COLO668 (cell line): ENCODE results near the gene FCF1.

Source experiments
- DNase-seq: peaks from one replicate; lab custom pipeline; 2025; ENCODE audit not compliant: unreplicated experiment; lab: John Stamatoyannopoulos, UW

Gene FCF1, protein sequence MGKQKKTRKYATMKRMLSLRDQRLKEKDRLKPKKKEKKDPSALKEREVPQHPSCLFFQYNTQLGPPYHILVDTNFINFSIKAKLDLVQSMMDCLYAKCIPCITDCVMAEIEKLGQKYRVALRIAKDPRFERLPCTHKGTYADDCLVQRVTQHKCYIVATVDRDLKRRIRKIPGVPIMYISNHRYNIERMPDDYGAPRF

DNA sequence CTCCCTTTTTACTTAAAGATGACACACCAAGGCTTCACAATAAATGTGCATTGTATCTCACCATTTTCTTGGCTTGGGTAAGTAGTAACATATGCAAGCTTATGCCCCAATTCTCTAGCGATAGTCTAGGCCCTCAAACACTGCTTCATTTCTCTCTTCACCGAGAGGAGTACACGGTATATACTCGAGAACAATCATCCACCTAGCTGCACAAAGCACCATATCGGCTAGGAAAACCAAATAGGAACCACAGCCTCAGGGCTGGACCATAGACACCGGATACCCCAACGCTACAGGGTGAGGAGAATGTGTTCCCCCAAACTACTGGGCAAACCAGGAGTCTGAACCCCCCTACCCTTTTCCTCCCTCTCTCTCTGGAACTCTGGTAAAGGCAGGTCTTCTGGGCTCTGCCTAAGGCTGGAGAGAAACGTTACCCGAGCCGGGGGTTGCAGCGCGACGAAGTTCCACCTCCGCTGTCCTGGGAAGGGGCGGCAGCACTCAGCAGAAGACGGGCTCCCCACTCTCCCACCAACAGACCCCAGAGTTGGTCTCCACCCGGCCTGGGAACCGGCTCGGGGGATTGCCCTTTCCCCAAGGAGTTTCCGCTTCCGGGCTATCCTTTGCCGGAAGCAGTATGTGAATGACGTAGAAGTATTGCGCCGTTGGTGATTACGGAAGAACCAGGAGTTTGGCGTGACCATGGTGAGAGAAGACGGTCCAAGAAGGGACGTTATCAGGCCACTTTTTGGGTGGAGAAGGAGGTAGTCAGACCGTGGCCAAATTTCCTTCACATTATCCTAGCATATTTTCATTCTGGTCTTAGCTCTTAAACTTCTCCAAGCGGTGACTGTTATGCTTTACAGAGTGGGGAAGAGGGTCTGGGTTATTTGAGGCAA, at the start of gene FCF1, which contains the start of gene AREL1:
Gene FCF1 (plus strand): TSS at position 646 of the 896 bp plus-strand sequence. CDS start 54 bp downstream, at position 700.
Gene AREL1 (minus strand): TSS at position 582 of the 896 bp plus-strand sequence. CDS start 27,465 bp downstream, outside the sequence.
- no peak for DNase-seq

DNA sequence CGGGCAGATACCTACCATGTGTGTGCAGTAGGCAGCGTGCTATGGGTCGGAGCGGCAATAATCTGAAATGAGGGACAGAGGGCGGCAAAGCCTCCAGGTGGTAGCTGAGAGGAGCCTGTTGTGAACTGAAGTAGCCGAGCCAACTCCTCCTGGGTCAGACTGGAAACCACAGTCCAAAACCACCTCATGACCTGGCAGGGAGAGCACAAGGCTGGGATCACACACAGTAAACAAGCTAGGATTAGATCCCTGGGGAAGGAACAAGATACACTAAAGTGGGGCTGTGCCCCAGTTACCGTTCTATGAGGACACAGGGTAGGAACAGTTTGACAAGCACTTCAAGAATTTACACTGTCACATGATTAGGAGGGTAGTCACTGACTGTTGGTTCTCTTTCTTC, 49.1 kb upstream of the FCF1 start:
- no peak for DNase-seq

DNA sequence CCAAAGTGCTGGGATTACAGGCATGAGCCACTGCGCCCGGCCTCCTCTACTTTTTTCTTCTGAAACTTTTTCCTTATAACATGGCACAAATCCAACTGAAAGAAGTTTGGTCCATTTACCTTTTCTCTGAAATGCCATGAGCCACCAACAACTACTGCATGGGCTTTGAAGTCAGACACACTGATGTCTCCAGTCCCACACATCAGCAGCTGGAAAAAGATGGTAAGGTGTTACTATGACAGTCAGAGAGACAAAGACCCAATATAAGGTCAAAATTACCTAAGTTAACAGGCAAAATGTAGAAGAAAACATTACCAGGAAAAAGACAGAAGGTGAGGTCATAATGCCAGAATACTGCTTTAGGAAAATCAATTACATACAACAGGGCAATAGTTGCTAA, 48.2 kb upstream of the FCF1 start:
- DNase-seq: no peak

DNA sequence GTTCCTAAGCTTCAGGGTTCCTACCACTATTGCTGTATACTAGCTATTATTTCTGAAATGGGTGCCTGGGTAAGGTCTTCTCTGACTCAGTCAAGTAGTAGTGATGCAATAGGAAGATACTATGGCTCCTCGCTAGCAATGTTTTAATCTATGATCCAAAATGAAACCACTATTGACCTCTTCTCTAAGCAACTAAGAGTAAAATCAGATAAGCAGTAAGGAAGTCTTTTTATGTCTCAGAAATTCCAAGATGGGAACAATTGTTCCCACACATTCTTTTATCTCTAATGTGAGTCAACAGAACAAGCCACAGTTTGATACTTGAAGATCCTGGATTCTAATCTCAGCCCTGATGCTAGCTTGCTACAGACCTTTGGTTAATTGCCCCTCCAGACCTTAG, 45.2 kb upstream of the FCF1 start:
- no peak for DNase-seq

DNA sequence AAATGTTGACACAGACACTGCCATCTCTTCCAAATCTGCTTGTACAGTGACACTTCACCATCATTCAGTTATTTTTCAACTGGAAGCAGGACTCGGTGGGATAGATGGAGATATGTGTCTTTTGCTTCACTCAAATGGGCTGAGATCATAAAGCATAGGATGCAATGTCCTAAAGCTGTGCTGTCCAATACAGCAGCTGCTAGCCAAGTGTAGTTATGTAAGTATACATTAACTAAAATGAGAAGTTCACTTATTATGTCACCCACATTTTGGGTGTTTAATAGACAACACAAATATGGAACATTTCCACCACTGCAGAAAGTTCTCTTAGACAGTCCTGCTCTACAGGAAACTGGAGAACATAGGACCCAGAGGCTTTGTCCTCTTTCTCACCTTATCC, 43.7 kb upstream of the FCF1 start:
- no peak for DNase-seq

DNA sequence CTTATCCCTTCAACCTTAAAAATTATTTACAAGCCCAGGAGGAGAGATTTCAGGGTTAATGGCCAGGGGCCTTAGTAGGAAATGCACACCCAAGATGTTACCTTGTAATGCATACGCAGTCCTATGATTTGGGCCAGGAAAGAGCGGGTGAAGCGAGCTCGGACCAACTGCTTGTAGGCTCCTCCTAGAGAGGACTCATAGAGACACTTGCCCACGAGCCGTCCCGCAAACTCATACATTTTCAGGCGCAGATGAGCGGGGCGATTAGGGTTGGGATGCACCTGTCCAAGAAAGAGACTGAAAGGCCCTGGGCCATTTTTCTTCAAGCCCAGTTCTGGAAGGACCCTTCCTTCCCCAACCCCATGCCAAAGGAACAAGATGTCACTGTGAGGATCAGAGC, 43.1 kb upstream of the FCF1 start:
- DNase-seq: no peak

DNA sequence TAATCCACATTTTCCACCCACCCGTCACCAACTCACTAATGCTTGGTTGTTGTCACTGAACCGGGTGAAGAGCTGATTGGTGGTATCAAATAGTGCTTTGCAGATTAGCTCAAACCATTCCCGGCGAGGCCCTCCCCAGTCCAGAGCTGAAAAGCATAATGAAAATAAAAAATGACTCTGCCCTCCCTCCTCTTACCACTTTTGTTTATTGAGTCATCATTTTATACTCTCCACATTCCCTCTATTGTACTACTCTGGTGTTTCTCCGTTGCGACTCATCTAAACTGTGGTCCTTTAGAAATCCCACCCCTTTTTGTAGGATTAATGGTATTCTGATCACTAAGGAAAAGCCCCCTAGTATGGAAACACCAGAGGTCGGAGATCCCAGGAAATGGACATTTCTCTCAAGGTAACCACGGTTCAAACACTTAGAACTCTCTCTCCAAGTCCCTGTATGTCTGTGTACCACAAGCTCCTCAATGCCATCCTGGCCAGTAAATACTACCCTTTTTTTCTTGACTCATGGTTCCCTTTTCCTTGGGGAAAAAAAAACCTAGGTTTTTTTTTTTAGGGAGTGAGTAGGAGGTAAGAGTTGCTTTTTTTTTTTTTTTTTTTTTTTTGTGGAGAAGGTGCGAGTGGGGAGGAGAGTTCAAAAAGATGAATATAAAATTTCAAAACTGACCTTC, 42.1 kb upstream of the FCF1 start:
- no peak for DNase-seq

DNA sequence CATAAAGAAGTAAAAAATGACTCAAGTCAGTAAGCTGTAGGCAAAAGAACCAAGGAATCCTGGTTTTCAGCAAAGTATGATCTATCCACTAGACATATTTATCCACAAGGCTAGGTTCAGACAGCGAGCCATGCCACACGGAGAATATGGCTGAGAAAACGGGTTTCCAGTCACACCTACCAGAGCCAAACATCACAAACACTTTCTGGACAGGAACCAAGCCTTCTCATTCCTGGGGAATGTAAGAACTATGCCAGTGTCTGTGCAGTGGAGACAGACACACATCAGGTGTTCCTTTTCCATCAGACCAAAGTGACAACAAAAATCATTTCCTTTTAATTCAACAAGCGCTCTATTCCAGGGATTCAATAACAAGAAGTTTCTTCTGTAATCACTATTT, 41.2 kb upstream of the FCF1 start:
- DNase-seq: no peak

DNA sequence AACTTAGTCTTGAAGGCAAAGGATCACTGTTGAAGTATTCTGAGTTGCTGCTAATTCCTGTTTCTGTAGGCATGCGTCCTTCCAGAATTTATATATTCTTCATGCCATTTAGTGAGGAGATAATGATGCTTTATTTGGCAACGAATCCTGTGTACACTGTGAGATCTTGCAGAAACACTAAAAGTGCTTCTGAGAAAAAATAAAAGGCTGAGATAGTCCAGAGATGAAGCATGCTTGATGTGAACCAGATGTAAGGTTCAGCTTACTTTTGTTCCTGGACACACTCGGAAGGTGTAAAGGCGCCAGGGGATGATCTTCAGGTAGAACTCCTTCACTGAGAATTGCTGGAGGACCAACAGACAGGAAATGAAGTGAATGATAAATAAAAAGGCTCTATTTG, 39.2 kb upstream of the FCF1 start:
- DNase-seq: no peak

DNA sequence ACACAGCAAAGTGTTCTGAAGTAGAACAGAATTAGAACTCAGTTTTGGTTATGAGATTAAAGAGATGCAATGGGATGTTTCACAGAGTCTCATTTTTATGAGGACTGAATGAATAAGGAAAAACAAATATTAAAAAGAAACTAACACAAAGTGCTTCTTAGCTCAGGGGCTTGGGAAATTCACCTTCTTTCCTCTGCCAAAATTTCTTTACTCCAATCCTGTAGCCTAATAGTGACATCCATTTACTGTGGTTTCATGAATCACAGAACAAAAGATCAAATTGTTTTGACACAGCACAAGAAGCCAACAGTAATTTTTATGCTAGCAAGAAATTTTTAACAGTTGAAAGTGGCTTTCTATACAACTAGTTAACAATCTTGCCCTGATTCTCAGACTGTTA, 37.7 kb upstream of the FCF1 start:
- DNase-seq: no peak

DNA sequence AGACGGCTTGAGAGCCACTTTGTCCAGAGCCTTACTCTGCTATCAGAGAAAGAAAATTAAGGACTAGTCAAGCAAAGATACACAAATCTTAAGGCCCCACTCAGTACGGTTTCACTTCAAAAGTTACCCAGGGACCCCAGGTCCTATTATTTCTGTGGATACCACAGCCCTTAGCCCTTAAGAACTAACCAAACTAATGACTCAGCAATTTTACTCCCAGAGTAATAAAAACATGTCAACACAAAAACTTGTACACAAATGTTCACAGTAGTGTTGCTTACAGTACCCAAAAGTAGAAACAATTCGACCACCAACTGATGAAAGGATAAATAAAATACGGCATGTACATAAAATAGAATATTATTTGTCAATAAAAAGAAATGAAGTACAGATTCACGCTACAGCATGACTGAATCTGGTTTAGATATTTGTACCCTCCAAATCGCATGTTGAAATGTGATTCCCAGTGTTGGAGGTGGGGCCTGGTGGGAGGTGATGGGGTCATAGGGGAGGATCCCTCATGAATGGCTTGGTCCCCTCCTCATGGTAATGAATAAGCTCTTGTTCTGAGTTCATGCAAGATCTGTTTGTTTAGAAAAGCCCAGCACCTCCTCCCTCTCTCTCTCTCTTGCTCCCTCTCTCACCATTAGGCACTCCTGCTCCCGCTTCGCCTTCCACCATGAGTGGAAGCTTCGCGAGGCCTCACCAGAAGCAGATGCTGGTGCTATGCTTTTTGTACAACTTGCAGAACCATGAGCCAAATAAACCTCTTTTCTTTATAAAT, 30.6 kb upstream of the FCF1 start:
- no peak for DNase-seq

DNA sequence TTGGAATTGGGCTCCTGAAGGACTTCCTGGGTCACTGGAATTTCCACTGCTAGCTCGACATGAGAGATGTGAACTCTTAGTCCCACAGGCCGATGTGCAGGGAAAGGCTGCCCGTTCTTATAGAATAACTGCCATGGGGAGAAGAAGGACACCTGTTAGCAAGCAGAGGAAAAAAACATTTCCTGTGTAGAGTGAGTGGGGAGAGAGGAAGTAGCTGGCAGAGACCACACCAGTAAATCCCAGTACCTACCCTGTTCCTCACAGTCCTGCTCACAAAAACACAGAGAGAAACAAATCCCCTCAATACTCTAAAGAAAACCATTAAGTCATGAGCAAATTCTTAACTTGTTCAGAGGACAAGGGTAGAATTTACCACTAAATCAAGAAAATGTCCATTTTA, 29.5 kb upstream of the FCF1 start:
- no peak for DNase-seq

DNA sequence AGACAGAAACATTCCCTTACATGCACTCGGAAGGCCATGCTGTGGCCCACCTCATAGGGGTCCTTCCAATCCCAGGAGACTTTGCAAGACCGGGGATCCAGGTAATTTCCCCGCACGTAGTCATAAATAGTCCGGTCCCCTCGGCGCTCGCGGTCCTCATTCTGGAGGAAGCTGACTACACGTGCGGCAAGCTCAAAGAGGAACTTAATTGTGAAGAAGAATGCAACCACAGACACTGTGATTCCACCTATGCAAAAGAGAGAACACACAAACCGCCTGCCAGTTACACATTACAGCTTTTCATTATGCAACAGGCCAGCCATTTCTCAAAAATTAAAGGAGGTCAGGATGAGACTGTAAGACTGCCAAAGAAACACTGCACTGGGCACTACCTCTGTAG, 28.5 kb upstream of the FCF1 start:
- no peak for DNase-seq

DNA sequence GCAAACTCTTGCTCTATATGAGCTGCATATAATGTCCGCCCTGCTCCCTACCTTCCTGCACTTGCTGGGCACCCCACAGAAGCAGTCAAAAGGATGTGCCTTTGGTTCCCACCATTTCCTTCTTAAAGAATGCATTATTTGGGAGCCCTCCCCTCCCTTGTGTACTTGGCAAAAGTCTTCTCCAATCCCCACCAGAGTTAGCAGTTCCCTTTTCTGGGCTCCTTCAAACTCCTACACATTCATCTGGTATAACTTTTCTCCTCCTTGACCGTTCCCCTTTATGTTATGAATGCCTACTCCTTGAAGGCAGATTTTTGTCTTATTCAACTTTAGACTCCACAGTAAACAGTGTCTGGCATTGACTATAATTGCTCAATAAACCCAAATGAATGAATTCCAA, 27.9 kb upstream of the FCF1 start:
- no peak for DNase-seq

DNA sequence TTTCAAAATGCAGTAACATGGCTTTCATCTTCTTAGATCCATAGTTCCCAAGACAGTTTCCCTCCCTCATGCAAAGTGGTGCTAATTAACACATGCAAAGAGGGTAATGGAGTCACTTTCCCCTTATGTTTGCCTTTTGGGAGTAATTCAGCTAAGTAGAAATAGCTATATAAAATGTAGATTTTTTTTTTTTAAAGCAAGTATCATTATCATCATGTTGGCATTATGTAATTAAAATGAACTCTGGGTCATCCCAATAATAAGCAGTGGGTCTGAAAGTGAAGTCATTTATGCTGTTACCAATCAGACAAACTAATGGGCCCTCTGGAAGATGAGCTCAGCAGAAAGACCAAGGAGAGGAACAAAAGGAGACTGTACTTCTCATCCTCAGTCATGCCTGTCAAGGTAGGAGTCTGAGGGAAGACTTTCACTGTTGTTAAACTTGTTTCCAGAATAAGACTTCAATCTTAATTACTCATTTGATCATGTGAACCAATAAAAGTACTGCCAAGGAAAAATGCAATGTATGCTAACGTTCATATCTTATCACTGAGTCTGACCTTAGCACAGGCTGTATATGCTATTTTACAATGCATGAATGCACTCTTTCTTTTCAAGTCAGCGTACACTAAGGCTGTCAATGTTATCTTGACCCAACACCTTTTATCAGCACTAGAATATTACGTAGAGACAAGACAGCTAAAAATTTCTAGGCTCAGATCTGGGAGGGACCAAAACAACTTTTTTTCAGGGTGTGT, 26.8 kb upstream of the FCF1 start:
- DNase-seq: no peak

DNA sequence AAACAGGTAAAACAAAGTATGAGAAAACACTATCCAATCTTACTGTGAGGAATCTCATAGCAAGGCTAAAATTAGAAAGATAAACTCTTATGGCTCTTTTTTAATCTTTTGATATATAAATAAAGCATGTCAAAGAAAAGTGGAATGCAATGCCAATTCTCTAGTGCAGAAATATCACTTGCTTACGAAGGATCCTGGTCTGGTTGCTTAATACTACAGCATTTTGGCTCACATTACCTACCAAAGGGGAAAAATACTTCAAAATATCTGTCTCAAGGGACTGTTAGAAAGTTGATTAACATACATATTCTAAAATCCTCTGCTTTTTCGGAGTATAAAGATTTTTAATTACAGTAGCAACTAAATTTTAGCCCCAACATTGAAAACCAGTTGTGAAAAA, 21.5 kb upstream of the FCF1 start:
- no peak for DNase-seq

DNA sequence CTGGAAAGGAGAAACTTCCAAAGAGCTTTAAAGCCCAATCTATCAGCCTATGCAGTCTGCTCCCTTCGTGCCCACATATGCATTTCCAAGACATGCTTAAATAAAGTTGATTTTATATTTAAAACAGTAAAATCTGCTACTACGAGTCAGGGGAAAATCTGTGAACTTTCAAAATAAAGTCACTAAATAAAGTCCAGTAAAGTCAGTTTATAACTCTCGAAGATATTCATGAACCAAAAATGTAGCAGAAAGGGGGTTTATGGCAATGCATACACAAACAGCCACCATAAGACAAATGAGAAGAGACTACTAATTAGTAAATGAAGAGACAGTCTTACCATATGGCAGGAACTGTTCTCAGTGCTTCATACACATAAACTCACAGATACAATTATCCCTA, 19.8 kb upstream of the FCF1 start:
- no peak for DNase-seq

DNA sequence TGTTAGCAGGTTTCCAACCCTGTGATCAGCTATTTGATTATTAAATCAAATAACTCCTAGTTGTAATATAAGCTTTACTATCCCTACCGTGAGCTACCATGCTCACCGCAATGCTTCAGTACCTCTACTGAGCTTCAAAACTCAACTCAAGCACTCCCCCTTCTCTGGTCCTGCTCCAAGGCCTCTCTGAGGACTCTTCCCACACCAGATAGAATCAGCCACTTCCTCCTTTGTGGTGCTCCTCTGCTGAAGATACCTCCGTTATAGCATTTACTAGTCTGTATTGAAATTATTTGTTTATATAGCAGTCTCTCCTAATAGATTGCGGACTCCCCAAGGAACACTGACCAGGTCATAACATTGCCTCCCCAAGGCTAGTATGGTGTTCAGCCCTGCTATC, 17.5 kb upstream of the FCF1 start:
- no peak for DNase-seq

DNA sequence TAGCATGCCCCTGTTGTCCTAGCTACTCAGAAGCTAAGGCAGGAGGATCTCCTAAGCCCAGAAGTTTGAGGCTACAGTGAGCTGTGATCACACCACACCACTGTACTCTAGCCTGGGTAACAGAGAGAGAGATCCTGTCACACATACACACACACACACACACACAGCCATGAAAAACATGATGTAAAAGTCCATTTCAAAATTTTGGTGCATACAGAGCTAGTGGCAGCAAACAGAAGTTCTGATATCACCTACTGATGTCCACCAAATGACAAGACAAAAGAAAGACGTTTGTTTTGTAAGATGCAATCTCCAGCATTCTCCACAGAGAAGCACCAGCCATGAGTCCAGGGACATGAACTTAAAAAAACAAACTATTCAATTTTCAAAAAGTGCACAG, 15.9 kb upstream of the FCF1 start:
- no peak for DNase-seq

DNA sequence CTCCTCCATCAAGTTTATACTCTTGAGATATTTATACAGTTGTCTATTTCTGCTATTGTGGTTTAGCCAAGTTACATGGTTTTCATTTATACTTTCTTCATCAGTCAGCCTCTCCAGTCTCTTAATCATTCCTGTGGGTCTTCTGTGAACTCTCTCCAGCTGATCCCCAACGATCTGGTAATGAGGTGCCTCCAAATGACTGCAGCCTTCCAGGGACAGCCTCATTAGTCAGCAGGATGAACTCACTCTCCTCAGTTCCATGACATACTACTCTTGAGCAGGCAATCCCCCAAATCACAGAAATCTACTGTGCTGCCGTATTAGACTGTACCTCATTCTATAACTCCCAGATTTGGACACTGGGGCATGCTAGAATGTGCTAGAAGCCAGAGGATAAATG, 15.4 kb upstream of the FCF1 start:
- DNase-seq: no peak

DNA sequence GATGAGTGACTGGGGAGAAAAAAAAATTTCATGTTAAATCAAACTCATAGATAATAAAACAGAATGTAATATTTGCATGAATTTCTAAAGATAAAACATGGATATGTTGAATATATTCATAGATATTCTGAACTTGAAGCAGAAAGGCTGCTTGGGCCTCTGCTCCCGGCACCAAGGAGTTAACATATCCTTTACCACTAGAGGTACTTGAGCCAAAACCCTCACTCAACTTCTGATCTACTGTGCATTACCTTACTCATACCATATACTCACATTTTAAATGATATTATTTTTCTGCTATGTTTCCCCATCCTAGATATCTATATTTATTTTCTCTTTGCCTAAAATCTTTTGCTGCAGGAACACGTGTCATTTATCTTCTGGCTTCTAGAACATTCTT, 15.0 kb upstream of the FCF1 start:
- no peak for DNase-seq
